ENCODE measurements around the gene GABRA6.

DNA sequence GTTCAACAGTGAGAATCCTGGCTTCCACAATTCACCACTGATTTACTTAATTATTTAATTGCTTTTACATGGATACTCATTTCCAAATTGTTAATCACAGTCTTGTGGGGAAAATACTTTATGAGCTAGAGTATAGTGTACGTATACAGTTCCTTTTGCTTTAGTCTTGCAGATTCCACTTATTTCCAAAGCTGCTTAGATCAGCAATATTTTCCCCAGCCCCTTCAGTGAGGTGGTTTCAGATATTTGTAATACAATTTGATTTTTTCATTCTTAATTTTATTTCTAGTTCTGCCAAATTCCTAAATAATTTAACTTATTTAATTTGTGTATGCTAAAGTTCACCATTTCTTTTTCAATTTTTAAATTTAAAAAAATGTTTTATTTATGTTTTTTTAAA lies 40.3 kb upstream of the GABRA6 start:
- TF ChIP-seq, protein P1, sequence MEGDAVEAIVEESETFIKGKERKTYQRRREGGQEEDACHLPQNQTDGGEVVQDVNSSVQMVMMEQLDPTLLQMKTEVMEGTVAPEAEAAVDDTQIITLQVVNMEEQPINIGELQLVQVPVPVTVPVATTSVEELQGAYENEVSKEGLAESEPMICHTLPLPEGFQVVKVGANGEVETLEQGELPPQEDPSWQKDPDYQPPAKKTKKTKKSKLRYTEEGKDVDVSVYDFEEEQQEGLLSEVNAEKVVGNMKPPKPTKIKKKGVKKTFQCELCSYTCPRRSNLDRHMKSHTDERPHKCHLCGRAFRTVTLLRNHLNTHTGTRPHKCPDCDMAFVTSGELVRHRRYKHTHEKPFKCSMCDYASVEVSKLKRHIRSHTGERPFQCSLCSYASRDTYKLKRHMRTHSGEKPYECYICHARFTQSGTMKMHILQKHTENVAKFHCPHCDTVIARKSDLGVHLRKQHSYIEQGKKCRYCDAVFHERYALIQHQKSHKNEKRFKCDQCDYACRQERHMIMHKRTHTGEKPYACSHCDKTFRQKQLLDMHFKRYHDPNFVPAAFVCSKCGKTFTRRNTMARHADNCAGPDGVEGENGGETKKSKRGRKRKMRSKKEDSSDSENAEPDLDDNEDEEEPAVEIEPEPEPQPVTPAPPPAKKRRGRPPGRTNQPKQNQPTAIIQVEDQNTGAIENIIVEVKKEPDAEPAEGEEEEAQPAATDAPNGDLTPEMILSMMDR (IDR thresholded peaks at IDR 0.05) = no peak
- TF ChIP-seq EZH2 (IDR thresholded peaks at IDR 0.05) = no peak
